Body of pancreas (tissue), 4 donors: ENCODE results near the gene SAMD8.

Experiments
- CTCF ChIP-seq, 7 experiments: fragments of 450-650 bp in 4 of 7; fragments of 200-600 bp in 3 of 7; sonication (generic) in 3 of 7; IDR thresholded peaks; one replicate each; pipeline ENCODE4 v1.5.1; 2016 to 2019; ENCODE audit warnings: antibody characterized with exemption in 7 of 7
- POLR2A ChIP-seq, 3 donors: fragments of 450-650 bp; IDR thresholded peaks; one replicate each; pipeline ENCODE4 v1.6.1; 2016; ENCODE audit warnings: antibody characterized with exemption in 3 of 3, mild to moderate bottlenecking in 2 of 3

- TF ChIP-seq CTCF (IDR thresholded peaks at IDR 0.05) (peak; percentile 22 to 56 (median 40)), POLR2A (IDR thresholded peaks at IDR 0.05) (no peak)
Measured at GRCh38 chr10:75108684-75109458, 2.6 kb upstream of the SAMD8 start.
